GM12874 (cell line): ENCODE measurements around the gene GLRX.

Experiments used
- CTCF ChIP-seq: IDR thresholded peaks from 2 replicates; pipeline ENCODE4 v1.5.1; 2011; ENCODE audit warnings: low read depth, mild to moderate bottlenecking, control low read depth, low read length, moderate library complexity; ENCODE audit not compliant: insufficient read depth

GLRX gene

GRCh38 chr5:95822542-95823181 lies at the start of gene GLRX:
Gene GLRX, minus strand, starts transcription at chr5:95822726. Its CDS starts 64 bp downstream, at chr5:95822662.
- no peak for TF ChIP-seq CTCF

DNA sequence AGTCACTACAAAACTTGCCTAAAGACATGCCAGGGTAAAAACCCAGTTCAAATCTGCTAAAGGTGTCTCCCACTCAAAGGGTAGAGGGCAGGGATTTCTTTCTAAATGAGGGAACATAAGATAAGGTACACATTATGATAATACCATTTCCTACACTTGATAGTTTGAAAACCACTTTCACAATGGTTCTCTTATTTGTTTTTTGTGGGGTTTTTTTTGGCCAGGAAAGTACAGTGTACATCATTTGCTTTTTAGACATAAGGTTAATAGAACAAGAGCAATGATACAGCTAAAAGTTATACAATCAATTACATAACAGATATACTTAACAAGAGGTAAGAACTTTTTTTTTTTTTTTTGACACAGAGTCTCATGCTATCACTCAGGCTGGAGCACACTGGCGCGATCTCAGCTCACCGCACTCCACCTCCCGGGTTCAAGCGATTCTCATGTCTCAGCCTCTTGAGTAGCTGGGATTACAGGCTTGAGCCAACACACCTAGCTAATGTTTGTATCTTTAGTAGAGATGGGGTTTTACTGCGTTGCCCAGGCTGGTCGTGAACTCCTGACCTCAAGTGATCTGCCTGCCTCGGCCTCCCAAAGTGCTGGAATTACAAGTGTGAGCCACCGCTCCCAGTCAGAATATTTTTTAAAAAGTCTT lies 48.8 kb upstream of the GLRX start:
- TF ChIP-seq CTCF = no peak

GRCh38 chr5:95870105-95870672 lies 47.7 kb upstream of the GLRX start:
- TF ChIP-seq CTCF = no peak

DNA sequence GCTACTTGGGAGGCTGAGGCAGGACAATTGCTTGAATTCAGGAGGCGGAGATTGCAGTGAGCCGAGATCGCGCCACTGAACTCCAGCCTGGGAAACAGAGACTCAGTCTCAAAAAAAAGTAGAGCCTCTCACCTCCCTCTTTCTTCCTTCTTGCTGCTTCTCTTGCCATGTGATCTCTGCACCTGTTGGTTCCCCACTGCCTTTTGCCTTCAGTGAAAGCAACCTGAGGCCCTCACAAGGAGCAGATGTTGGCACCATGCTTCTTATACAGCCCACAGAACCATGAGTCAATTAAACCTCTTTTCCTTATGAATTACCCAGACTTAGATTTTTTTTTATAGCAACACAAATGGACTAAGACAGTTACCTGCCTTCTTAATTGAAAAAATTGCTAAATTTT lies 45.6 kb upstream of the GLRX start:
- TF ChIP-seq CTCF = no peak

GRCh38 chr5:95866435-95867040 lies 44.0 kb upstream of the GLRX start:
- TF ChIP-seq CTCF = no peak

DNA sequence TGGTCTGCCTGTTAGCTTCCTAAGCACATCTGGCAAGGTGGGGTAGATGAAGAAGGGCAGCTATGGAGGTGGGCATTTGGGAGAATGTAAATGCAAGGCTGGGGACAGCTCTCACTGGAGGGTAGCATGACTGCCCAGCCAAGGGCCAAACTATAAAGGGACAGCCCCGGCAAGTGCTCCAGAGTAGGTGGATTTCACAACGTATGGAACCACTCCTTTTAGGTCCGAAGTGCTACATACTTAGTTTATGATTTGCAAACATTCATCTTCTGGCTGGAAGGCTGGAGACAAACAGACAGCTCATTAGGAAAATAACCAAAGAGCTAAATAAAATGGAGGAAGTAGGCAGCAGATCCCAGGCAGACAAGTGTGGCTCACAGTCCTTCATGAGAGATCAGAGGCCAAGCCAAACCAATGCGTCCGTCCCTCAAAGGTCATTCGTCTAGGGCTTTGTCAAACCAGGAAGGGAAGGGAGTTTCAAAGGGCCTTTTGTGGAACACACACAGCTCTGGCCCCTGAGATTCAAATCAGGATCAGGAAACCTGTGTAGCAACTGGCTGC lies 42.5 kb upstream of the GLRX start:
- no peak for TF ChIP-seq CTCF

- no peak for TF ChIP-seq CTCF
Observed at GRCh38 chr5:95864456-95864855, 41.9 kb upstream of the GLRX start.
